ENCODE data around the gene NRIP1.
"Not testable (repeated sequence)": the region's sequence is repeated elsewhere in the genome, so short reads cannot be mapped to it uniquely, and the experiment has no call there.

The NRIP1 gene

GRCh38 chr21:14975136-14975919, 89.5 kb downstream of the NRIP1 start:
- DNase-seq: no peak

- DNase-seq: no peak
Measured at GRCh38 chr21:14972678-14973077, 92.1 kb downstream of the NRIP1 start.

GRCh38 chr21:14968821-14969220, 96.0 kb downstream of the NRIP1 start:
- peak; percentile 33 for DNase-seq

- no peak for DNase-seq
Measured at GRCh38 chr21:14968029-14968428, 96.8 kb downstream of the NRIP1 start.

GRCh38 chr21:14964621-14965020, 100.2 kb downstream of the NRIP1 start:
- no peak for DNase-seq

GRCh38 chr21:14962217-14962616, 102.6 kb downstream of the NRIP1 start:
- no peak for DNase-seq

- DNase-seq: no peak
Measured at GRCh38 chr21:14961502-14961901, 103.3 kb downstream of the NRIP1 start.

GRCh38 chr21:14959343-14959742, 105.5 kb downstream of the NRIP1 start:
- DNase-seq: peak; percentile 31

- DNase-seq: peak; percentile 23
Measured at GRCh38 chr21:14957836-14958235, 107.0 kb downstream of the NRIP1 start.

GRCh38 chr21:14956807-14957206, 108.0 kb downstream of the NRIP1 start:
- peak; percentile 86 for DNase-seq

- peak; percentile 32 for DNase-seq
Measured at GRCh38 chr21:14955936-14956520, 108.8 kb downstream of the NRIP1 start.

- DNase-seq: no peak
Measured at GRCh38 chr21:14952916-14953315, 111.9 kb downstream of the NRIP1 start.

- no peak for DNase-seq
Measured at GRCh38 chr21:14949603-14950002, 115.2 kb downstream of the NRIP1 start.

- DNase-seq: no peak
Measured at GRCh38 chr21:14947613-14948160, 117.1 kb downstream of the NRIP1 start.

- no peak for DNase-seq
Measured at GRCh38 chr21:14945176-14945575, 119.6 kb downstream of the NRIP1 start.

- no peak for DNase-seq
Measured at GRCh38 chr21:14943616-14944015, 121.2 kb downstream of the NRIP1 start.

GRCh38 chr21:14942801-14943490, 121.9 kb downstream of the NRIP1 start:
- no peak for DNase-seq

- not testable (repeated sequence) for DNase-seq
Measured at GRCh38 chr21:14927324-14927723, 137.5 kb downstream of the NRIP1 start.

- DNase-seq: peak; percentile 22
Measured at GRCh38 chr21:14926186-14926585, 138.6 kb downstream of the NRIP1 start.

- DNase-seq: peak; percentile 85
Measured at GRCh38 chr21:14923468-14923867, 141.3 kb downstream of the NRIP1 start.

- DNase-seq: no peak
Measured at GRCh38 chr21:14922980-14923379, 141.8 kb downstream of the NRIP1 start.

- DNase-seq: peak; percentile 9
Measured at GRCh38 chr21:14918527-14918926, 146.3 kb downstream of the NRIP1 start.

GRCh38 chr21:14917762-14918161, 147.0 kb downstream of the NRIP1 start:
- DNase-seq: no peak
